SK-N-SH (cell line): Measurements from ENCODE around the gene PTPDC1. TPM values are rescaled to one million over a fixed set of nuclear protein-coding genes. Genes with fewer than 3 reads are reported as not detected.

Experiments used
- CTCF ChIA-PET: fragments of 300-600, 350-600 bp; formaldehyde crosslinking; extraction: SDS; loops from one replicate; lab custom pipeline; 2021; lab: Yijun Ruan, JAX
- POLR2A ChIA-PET: fragments of 350-600 bp; sonication (Branson Sonifier 250); formaldehyde crosslinking; extraction: SDS; loops from one replicate; lab custom pipeline; 2020; ENCODE audit warnings: antibody characterized with exemption, inconsistent platforms; lab: Yijun Ruan, JAX
- DNase-seq: peaks from one replicate; pipeline ENCODE4 v3.0.0; 2012
- H2AFZ ChIP-seq: fragments of 200-600 bp; sonication (generic); 2 replicates; pipeline ENCODE4 v1.8.1; 2016; ENCODE audit warnings: antibody characterized with exemption, mild to moderate bottlenecking, low read depth
- H3F3A ChIP-seq: fragments of 200-600 bp; sonication (generic); replicated peaks from 2 replicates; pipeline ENCODE3; 2016; ENCODE audit warnings: antibody characterized with exemption, mild to moderate bottlenecking; ENCODE audit not compliant: insufficient read depth
- H3K27ac ChIP-seq, 2 experiments: fragments of 200-500 bp in 1 of 2; fragments of 200-600 bp in 1 of 2; sonication (Bioruptor generic) in 1 of 2; sonication (generic), shearing (Covaris generic) in 1 of 2; 2 replicates each; pipeline versions ENCODE4 v1.5.1 to v1.6.1; 2014 to 2016; ENCODE audit warnings: low read depth in 2 of 2, inconsistent platforms in 1 of 2, low read length in 1 of 2, mild to moderate bottlenecking in 1 of 2, mixed read lengths in 1 of 2
- H3K27me3 ChIP-seq: fragments of 200-600 bp; sonication (generic), shearing (Covaris generic); 2 replicates; pipeline ENCODE4 v1.6.1; 2016; ENCODE audit warnings: mixed run types; ENCODE audit not compliant: insufficient read depth
- H3K36me3 ChIP-seq, 2 experiments: fragments of 200-500 bp in 1 of 2; fragments of 200-600 bp in 1 of 2; sonication (Bioruptor generic) in 1 of 2; sonication (generic) in 1 of 2; replicated peaks in 1 of 2; 2 replicates each; pipeline versions ENCODE3 to v1.5.1; 2014 to 2016; ENCODE audit warnings: low read length in 1 of 2, mild to moderate bottlenecking in 1 of 2; ENCODE audit not compliant: insufficient read depth in 2 of 2, control insufficient read depth in 1 of 2
- H3K4me1 ChIP-seq, 2 experiments: fragments of 200-500 bp in 1 of 2; fragments of 200-600 bp in 1 of 2; sonication (Bioruptor generic) in 1 of 2; sonication (generic), shearing (Covaris generic) in 1 of 2; 2 replicates each; pipeline versions ENCODE4 v1.5.1 to v1.6.1; 2014 to 2016; ENCODE audit warnings: low read depth in 1 of 2, low read length in 1 of 2, mixed run types in 1 of 2; ENCODE audit not compliant: insufficient read depth in 2 of 2, control insufficient read depth in 1 of 2
- H3K4me2 ChIP-seq: fragments of 200-600 bp; sonication (generic), shearing (Covaris generic); 2 replicates; pipeline ENCODE4 v1.6.1; 2017; ENCODE audit warnings: mixed run types
- H3K4me3 ChIP-seq, 2 experiments: fragments of 200-500 bp in 1 of 2; fragments of 200-600 bp in 1 of 2; sonication (Bioruptor generic) in 1 of 2; sonication (generic), shearing (Covaris generic) in 1 of 2; 2 replicates each; pipeline versions ENCODE4 v1.5.1 to v1.8.1; 2014 to 2016; ENCODE audit warnings: low read depth in 2 of 2, inconsistent platforms in 1 of 2, low read length in 1 of 2, mild to moderate bottlenecking in 1 of 2, mixed read lengths in 1 of 2, moderate library complexity in 1 of 2
- H3K79me2 ChIP-seq: fragments of 200-600 bp; sonication (generic); 2 replicates; pipeline ENCODE4 v1.8.1; 2017; ENCODE audit warnings: mild to moderate bottlenecking; ENCODE audit not compliant: insufficient read depth
- H3K9ac ChIP-seq: fragments of 200-600 bp; sonication (generic); 2 replicates; pipeline ENCODE4 v1.6.1; 2017; ENCODE audit warnings: mixed run types
- H3K9me2 ChIP-seq: fragments of 200-600 bp; sonication (generic); 2 replicates; pipeline ENCODE4 v1.6.1; 2017; ENCODE audit warnings: mixed run types
- H3K9me3 ChIP-seq: fragments of 200-600 bp; sonication (generic); 2 replicates; pipeline ENCODE4 v1.6.1; 2017; ENCODE audit warnings: mixed run types, mild to moderate bottlenecking, moderate library complexity
- H4K20me1 ChIP-seq: fragments of 200-600 bp; sonication (generic); 2 replicates; pipeline ENCODE4 v1.6.1; 2017; ENCODE audit warnings: mild to moderate bottlenecking, mixed run types; ENCODE audit not compliant: insufficient read depth
- CHD2 ChIP-seq: fragments of 150-350 bp; IDR thresholded peaks from 2 replicates; pipeline ENCODE4 v1.6.1; 2018; ENCODE audit warnings: low read length; ENCODE audit not compliant: partially characterized antibody
- ELF1 ChIP-seq: IDR thresholded peaks from 2 replicates; pipeline ENCODE4 v1.4.0; 2012
- EZH2phosphoT487 ChIP-seq: fragments of 200-600 bp; sonication (generic); IDR thresholded peaks from 2 replicates; pipeline ENCODE4 v1.6.1; 2017; ENCODE audit warnings: low read depth, mixed run types, mild to moderate bottlenecking, antibody characterized with exemption, moderate library complexity, borderline replicate concordance
- FOSL2 ChIP-seq: IDR thresholded peaks from 2 replicates; pipeline ENCODE4 v1.4.0; 2012; ENCODE audit warnings: low read depth, mild to moderate bottlenecking, moderate library complexity, borderline replicate concordance
- FOXM1 ChIP-seq: IDR thresholded peaks from 2 replicates; pipeline ENCODE4 v1.4.0; 2012; ENCODE audit warnings: low read depth, mild to moderate bottlenecking
- JUND ChIP-seq: IDR thresholded peaks from 2 replicates; pipeline ENCODE4 v1.4.0; 2012
- MEF2A ChIP-seq: IDR thresholded peaks from 2 replicates; pipeline ENCODE4 v1.4.0; 2012; ENCODE audit warnings: low read depth, borderline replicate concordance
- MXI1 ChIP-seq: IDR thresholded peaks from 2 replicates; pipeline ENCODE4 v1.6.1; 2012; ENCODE audit warnings: mild to moderate bottlenecking, low read depth, low read length, improper control_type of control experiment
- NFIC ChIP-seq: IDR thresholded peaks from 2 replicates; pipeline ENCODE4 v1.4.0; 2012; ENCODE audit warnings: borderline replicate concordance
- NRF1 ChIP-seq: IDR thresholded peaks from 2 replicates; pipeline ENCODE4 v1.6.1; 2012; ENCODE audit warnings: low read depth, mild to moderate bottlenecking, low read length
- POLR2AphosphoS5 ChIP-seq: IDR thresholded peaks from 2 replicates; pipeline ENCODE4 v1.6.1; 2012; ENCODE audit warnings: low read depth, low read length
- RAD21 ChIP-seq: IDR thresholded peaks from 2 replicates; pipeline ENCODE4 v1.6.1; 2012; ENCODE audit warnings: mild to moderate bottlenecking, low read length
- SIN3A ChIP-seq: IDR thresholded peaks from 2 replicates; pipeline ENCODE4 v1.6.1; 2012; ENCODE audit warnings: low read depth, mild to moderate bottlenecking, low read length, moderate library complexity, borderline replicate concordance
- TEAD4 ChIP-seq: IDR thresholded peaks from 2 replicates; pipeline ENCODE4 v1.4.0; 2012; ENCODE audit warnings: mild to moderate bottlenecking, borderline replicate concordance; ENCODE audit not compliant: insufficient read depth
- YY1 ChIP-seq: IDR thresholded peaks from 2 replicates; pipeline ENCODE4 v1.4.0; 2012; ENCODE audit warnings: low read depth, mild to moderate bottlenecking
- WGBS: methylation state at CpG from one replicate; pipeline ENCODE4 v1.1.6; 2017; ENCODE audit warnings: low lambda C conversion rate; 5-methylcytosine and 5-hydroxymethylcytosine counted together
- polyA plus RNA-seq, 3 experiments: library from polyadenylated mRNA; depleted of rRNA; stranded (reverse); fragments of >200 nt; gene quantifications; 2 replicates each; pipeline ENCODE4 v1.2.3, GENCODE V29; 2012
- TF ChIP-seq, protein P1 (sequence below): fragments of 150-350 bp; IDR thresholded peaks from 2 replicates; pipeline ENCODE4 v1.6.1; 2016; ENCODE audit warnings: mild to moderate bottlenecking, low read depth, low read length
- TF ChIP-seq, protein P2 (sequence below): fragments of 150-350 bp; IDR thresholded peaks from 2 replicates; pipeline ENCODE4 v1.6.1; 2017; ENCODE audit warnings: antibody characterized with exemption, low read length, low read depth, borderline replicate concordance

The PTPDC1 gene
- polyA plus RNA-seq, 1 of the 3 experiments (the other 2 are of a cell fraction): 3.7 TPM

DNA sequence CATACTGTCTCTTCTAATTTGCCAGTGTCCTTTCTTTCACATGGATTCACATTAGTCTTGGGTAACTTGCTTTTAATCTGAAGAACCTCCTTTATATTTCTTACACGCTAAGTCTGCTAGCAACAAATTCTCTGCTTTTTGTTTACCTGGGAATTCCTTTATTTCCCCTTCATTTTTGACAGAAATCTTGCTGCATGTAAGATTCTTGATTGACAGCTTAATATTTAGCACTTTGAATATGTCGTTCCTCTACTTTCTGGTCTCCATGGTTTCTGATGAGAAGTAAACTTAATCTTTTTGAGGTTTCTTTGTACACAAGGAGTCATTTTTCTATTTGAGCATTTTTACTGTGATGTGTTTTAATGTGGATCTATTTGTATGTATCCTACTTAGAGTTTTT lies 6.2 kb upstream of the PTPDC1 start:
- 68% methylated on average over 2 of the region's 2 CpGs for WGBS
- no peak for DNase-seq
- ChIA-PET POLR2A (no interaction called here), CTCF (interaction anchor here (1.1 to 2.5 kb wide), 3 partner anchors 12 to 135 kb away, joined by 3 to 11 read pairs (median 3); no protein-coding TSS in a partner anchor)
- Histone ChIP-seq H3K9me2 (no peaks in the 10 kb centered on the region), H3K9ac (no peak overlapping the region), H3K27me3 (no peaks in the 10 kb centered on the region), H2AFZ (no peak overlapping the region), H3K9me3 (no peaks in the 10 kb centered on the region), H3F3A (no peaks in the 10 kb centered on the region), H3K36me3 (no peaks in the 10 kb centered on the region), H3K27ac (no peak overlapping the region), H3K4me2 (no peak overlapping the region), H3K79me2 (no peaks in the 10 kb centered on the region), H4K20me1 (no peaks in the 10 kb centered on the region), H3K4me1 (no peaks in the 10 kb centered on the region), H3K4me3 (no peak overlapping the region)
- TF ChIP-seq JUND (no peak), FOXM1 (no peak), MXI1 (no peak), NFIC (no peak), MEF2A (no peak), POLR2AphosphoS5 (no peak), SIN3A (no peak), EZH2phosphoT487 (no peak), RAD21 (no peak), ELF1 (no peak), NRF1 (no peak), CHD2 (no peak), FOSL2 (no peak), TEAD4 (no peak), YY1 (no peak)
- TF ChIP-seq, protein P1, sequence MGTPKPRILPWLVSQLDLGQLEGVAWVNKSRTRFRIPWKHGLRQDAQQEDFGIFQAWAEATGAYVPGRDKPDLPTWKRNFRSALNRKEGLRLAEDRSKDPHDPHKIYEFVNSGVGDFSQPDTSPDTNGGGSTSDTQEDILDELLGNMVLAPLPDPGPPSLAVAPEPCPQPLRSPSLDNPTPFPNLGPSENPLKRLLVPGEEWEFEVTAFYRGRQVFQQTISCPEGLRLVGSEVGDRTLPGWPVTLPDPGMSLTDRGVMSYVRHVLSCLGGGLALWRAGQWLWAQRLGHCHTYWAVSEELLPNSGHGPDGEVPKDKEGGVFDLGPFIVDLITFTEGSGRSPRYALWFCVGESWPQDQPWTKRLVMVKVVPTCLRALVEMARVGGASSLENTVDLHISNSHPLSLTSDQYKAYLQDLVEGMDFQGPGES: no peak

DNA sequence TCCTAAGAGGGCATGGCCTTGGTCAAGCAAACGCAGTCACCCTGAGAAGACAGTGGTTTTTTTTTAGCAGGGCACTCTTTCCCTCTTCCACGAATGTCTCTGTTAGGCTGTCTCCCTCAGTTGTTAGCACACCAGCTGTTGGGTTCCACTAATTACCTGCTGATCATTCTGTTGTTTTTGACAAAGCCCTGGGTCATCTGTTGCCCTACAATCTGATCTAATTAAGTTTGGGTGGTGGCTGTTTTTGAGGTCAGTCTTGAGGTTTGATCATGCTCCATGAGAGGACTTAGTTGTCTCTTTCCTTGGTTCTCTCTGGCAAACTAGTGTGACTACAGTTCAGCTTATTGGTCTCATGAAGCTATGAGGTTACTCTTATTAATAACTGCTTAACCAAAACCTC lies 5.0 kb upstream of the PTPDC1 start:
- Histone ChIP-seq H3F3A (peaks cover 7% of the 10 kb centered on the region), H2AFZ (no peak overlapping the region), H3K4me1 (peaks cover 0 to under 1% of the 10 kb centered on the region in 2 experiments; a peak in 1 of 4 replicates), H3K4me3 (no peak overlapping the region), H3K36me3 (no peaks in the 10 kb centered on the region), H3K9me3 (no peaks in the 10 kb centered on the region), H3K9me2 (no peaks in the 10 kb centered on the region), H3K79me2 (no peaks in the 10 kb centered on the region), H3K27ac (no peak overlapping the region), H3K4me2 (no peak overlapping the region), H4K20me1 (no peaks in the 10 kb centered on the region), H3K9ac (no peak overlapping the region), H3K27me3 (no peaks in the 10 kb centered on the region)
- TF ChIP-seq EZH2phosphoT487: no peak
- no peak for TF ChIP-seq FOXM1
- no peak for TF ChIP-seq MXI1
- TF ChIP-seq, protein P2, sequence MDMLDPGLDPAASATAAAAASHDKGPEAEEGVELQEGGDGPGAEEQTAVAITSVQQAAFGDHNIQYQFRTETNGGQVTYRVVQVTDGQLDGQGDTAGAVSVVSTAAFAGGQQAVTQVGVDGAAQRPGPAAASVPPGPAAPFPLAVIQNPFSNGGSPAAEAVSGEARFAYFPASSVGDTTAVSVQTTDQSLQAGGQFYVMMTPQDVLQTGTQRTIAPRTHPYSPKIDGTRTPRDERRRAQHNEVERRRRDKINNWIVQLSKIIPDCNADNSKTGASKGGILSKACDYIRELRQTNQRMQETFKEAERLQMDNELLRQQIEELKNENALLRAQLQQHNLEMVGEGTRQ: no peak
- no peak for TF ChIP-seq MEF2A
- TF ChIP-seq FOSL2: no peak
- TF ChIP-seq NFIC: no peak
- ChIA-PET CTCF (interaction anchor here (1.0 to 2.5 kb wide), 3 partner anchors 13 to 134 kb away, joined by 3 to 11 read pairs (median 3); no protein-coding TSS in a partner anchor), POLR2A (no interaction called here)
- no peak for DNase-seq
- WGBS: 82% methylated on average over 2 of the region's 2 CpGs
